K562 (cell line): Measurements from ENCODE around the gene MRPL40. TPM values are rescaled to one million over a fixed set of nuclear protein-coding genes. Genes with fewer than 3 reads are reported as not detected.

Source experiments
- DDX20 ChIP-seq: fragments of 450-650 bp; IDR thresholded peaks from 2 replicates; pipeline ENCODE4 v1.6.1; 2016; ENCODE audit warnings: missing genetic modification characterization, low read depth, mild to moderate bottlenecking, missing compliant biosample characterization, moderate library complexity
- FOXP1 ChIP-seq: sonication (generic); formaldehyde crosslinking; IDR thresholded peaks from 2 replicates; pipeline ENCODE4 v1.8.0; 2022; ENCODE audit warnings: mild to moderate bottlenecking, missing genetic modification reagents
- JUNB ChIP-seq: fragments of 450-650 bp; formaldehyde crosslinking; conservative IDR thresholded peaks from 2 replicates; pipeline ENCODE4 v1.4.0; 2020; ENCODE audit warnings: mild to moderate bottlenecking
- MCM5 ChIP-seq: fragments of 450-650 bp; IDR thresholded peaks from 2 replicates; pipeline ENCODE4 v1.6.1; 2016; ENCODE audit warnings: low read depth
- NKRF ChIP-seq: fragments of 450-650 bp; IDR thresholded peaks from 2 replicates; pipeline ENCODE4 v1.6.1; 2016; ENCODE audit warnings: borderline replicate concordance
- polyA plus RNA-seq, 8 experiments: library from polyadenylated mRNA; depleted of rRNA in 4 of 8; stranded (reverse) in 5 of 8; unstranded in 3 of 8; fragments of >200 nt; fragmentation: Nextera tagmentation in 2 of 8; fragmentation: Illumina TruSeq in 1 of 8; extraction: Ambion mirVana in 2 of 8; extraction: Trizol in 1 of 8; gene quantifications; 2 replicates each; pipeline versions ENCODE4 v1.2.1 to v1.2.3, GENCODE V29; 2011 to 2014; ENCODE audit warnings: inconsistent platforms in 1 of 8, missing spikeins in 1 of 8
- total RNA-seq, 7 experiments: library from RNA; depleted of rRNA in 6 of 7; stranded (reverse); fragments of >200 nt in 6 of 7; fragmentation: Illumina TruSeq in 2 of 7; extraction: Trizol in 2 of 7; gene quantifications; 2 replicates each; pipeline versions ENCODE4 v1.2.1 to v1.2.3, GENCODE V29; 2011 to 2021; ENCODE audit warnings: low replicate concordance in 1 of 7
- TF ChIP-seq, protein P1 (sequence below), 2 experiments: fragments of 450-650 bp in 1 of 2; sonication (generic) in 1 of 2; formaldehyde crosslinking in 1 of 2; IDR thresholded peaks in 1 of 2; conservative IDR thresholded peaks in 1 of 2; 2 replicates each; pipeline versions ENCODE4 v1.6.1 to v1.8.1; 2016 to 2023; ENCODE audit warnings: mild to moderate bottlenecking in 2 of 2, moderate library complexity in 2 of 2, inconsistent platforms in 1 of 2, missing genetic modification reagents in 1 of 2
- TF ChIP-seq, protein P2 (sequence below): fragments of 250-450 bp; sonication (Bioruptor Pico); IDR thresholded peaks from 2 replicates; pipeline ENCODE4 v1.4.0; 2020; ENCODE audit warnings: mild to moderate bottlenecking
- TF ChIP-seq, protein P3 (sequence below): fragments of 200-600 bp; sonication (generic); IDR thresholded peaks from one replicate; pipeline ENCODE4 v1.6.1; 2012; ENCODE audit warnings: mild to moderate bottlenecking, low read depth, low read length, inconsistent platforms

MRPL40 gene
- total and polyA plus RNA-seq, 9 of the 15 experiments (the other 6 are each of a cell fraction or from before 2014, with no cell fraction given) = 132 to 652 (median 208) TPM

- TF ChIP-seq, protein P1, sequence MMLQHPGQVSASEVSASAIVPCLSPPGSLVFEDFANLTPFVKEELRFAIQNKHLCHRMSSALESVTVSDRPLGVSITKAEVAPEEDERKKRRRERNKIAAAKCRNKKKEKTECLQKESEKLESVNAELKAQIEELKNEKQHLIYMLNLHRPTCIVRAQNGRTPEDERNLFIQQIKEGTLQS (IDR thresholded peaks at IDR 0.05) = no peak
- TF ChIP-seq, protein P1 (CRISPR knock-in tag; conservative IDR thresholded peaks at IDR 0.05) = peak; percentile 96
- TF ChIP-seq JUNB = peak; percentile 87
- TF ChIP-seq FOXP1 (CRISPR knock-in tag) = no peak
- TF ChIP-seq, protein P2, sequence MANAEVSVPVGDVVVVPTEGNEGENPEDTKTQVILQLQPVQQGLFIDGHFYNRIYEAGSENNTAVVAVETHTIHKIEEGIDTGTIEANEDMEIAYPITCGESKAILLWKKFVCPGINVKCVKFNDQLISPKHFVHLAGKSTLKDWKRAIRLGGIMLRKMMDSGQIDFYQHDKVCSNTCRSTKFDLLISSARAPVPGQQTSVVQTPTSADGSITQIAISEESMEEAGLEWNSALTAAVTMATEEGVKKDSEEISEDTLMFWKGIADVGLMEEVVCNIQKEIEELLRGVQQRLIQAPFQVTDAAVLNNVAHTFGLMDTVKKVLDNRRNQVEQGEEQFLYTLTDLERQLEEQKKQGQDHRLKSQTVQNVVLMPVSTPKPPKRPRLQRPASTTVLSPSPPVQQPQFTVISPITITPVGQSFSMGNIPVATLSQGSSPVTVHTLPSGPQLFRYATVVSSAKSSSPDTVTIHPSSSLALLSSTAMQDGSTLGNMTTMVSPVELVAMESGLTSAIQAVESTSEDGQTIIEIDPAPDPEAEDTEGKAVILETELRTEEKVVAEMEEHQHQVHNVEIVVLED (CRISPR knock-in tag) = peak; percentile 100
- TF ChIP-seq DDX20 (tag) = no peak
- TF ChIP-seq NKRF = no peak
- no peak for TF ChIP-seq MCM5
- TF ChIP-seq, protein P3, sequence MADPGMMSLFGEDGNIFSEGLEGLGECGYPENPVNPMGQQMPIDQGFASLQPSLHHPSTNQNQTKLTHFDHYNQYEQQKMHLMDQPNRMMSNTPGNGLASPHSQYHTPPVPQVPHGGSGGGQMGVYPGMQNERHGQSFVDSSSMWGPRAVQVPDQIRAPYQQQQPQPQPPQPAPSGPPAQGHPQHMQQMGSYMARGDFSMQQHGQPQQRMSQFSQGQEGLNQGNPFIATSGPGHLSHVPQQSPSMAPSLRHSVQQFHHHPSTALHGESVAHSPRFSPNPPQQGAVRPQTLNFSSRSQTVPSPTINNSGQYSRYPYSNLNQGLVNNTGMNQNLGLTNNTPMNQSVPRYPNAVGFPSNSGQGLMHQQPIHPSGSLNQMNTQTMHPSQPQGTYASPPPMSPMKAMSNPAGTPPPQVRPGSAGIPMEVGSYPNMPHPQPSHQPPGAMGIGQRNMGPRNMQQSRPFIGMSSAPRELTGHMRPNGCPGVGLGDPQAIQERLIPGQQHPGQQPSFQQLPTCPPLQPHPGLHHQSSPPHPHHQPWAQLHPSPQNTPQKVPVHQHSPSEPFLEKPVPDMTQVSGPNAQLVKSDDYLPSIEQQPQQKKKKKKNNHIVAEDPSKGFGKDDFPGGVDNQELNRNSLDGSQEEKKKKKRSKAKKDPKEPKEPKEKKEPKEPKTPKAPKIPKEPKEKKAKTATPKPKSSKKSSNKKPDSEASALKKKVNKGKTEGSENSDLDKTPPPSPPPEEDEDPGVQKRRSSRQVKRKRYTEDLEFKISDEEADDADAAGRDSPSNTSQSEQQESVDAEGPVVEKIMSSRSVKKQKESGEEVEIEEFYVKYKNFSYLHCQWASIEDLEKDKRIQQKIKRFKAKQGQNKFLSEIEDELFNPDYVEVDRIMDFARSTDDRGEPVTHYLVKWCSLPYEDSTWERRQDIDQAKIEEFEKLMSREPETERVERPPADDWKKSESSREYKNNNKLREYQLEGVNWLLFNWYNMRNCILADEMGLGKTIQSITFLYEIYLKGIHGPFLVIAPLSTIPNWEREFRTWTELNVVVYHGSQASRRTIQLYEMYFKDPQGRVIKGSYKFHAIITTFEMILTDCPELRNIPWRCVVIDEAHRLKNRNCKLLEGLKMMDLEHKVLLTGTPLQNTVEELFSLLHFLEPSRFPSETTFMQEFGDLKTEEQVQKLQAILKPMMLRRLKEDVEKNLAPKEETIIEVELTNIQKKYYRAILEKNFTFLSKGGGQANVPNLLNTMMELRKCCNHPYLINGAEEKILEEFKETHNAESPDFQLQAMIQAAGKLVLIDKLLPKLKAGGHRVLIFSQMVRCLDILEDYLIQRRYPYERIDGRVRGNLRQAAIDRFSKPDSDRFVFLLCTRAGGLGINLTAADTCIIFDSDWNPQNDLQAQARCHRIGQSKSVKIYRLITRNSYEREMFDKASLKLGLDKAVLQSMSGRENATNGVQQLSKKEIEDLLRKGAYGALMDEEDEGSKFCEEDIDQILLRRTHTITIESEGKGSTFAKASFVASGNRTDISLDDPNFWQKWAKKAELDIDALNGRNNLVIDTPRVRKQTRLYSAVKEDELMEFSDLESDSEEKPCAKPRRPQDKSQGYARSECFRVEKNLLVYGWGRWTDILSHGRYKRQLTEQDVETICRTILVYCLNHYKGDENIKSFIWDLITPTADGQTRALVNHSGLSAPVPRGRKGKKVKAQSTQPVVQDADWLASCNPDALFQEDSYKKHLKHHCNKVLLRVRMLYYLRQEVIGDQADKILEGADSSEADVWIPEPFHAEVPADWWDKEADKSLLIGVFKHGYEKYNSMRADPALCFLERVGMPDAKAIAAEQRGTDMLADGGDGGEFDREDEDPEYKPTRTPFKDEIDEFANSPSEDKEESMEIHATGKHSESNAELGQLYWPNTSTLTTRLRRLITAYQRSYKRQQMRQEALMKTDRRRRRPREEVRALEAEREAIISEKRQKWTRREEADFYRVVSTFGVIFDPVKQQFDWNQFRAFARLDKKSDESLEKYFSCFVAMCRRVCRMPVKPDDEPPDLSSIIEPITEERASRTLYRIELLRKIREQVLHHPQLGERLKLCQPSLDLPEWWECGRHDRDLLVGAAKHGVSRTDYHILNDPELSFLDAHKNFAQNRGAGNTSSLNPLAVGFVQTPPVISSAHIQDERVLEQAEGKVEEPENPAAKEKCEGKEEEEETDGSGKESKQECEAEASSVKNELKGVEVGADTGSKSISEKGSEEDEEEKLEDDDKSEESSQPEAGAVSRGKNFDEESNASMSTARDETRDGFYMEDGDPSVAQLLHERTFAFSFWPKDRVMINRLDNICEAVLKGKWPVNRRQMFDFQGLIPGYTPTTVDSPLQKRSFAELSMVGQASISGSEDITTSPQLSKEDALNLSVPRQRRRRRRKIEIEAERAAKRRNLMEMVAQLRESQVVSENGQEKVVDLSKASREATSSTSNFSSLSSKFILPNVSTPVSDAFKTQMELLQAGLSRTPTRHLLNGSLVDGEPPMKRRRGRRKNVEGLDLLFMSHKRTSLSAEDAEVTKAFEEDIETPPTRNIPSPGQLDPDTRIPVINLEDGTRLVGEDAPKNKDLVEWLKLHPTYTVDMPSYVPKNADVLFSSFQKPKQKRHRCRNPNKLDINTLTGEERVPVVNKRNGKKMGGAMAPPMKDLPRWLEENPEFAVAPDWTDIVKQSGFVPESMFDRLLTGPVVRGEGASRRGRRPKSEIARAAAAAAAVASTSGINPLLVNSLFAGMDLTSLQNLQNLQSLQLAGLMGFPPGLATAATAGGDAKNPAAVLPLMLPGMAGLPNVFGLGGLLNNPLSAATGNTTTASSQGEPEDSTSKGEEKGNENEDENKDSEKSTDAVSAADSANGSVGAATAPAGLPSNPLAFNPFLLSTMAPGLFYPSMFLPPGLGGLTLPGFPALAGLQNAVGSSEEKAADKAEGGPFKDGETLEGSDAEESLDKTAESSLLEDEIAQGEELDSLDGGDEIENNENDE = peak; percentile 91
Observed at GRCh38 chr22:19432133-19432851, at the start of gene MRPL40 (continued).
